GM21737 (cell line): ENCODE measurements around the gene DHX40.
"Not testable (repeated sequence)": the region's sequence is repeated elsewhere in the genome, so short reads cannot be mapped to it uniquely, and the experiment has no call there.

Experiments used
- ATAC-seq: cut with Tn5 transposase; IDR thresholded peaks from one replicate; pipeline ENCODE4 v1.9.1; 2021; ENCODE audit warnings: mild to moderate bottlenecking, moderate library complexity; ENCODE audit not compliant: unreplicated experiment

DHX40 gene

GRCh38 chr17:59565171-59565958, at the start of gene DHX40:
DHX40 (plus strand) TSS chr17:59565610; CDS start chr17:59565672, 62 bp downstream.
- peak; percentile 81 for ATAC-seq

GRCh38 chr17:59516451-59516850, 49.0 kb upstream of the DHX40 start:
- ATAC-seq: no peak

- no peak for ATAC-seq
Observed at GRCh38 chr17:59519132-59519531, 46.3 kb upstream of the DHX40 start.

- no peak for ATAC-seq
Observed at GRCh38 chr17:59520251-59520650, 45.2 kb upstream of the DHX40 start.

DNA sequence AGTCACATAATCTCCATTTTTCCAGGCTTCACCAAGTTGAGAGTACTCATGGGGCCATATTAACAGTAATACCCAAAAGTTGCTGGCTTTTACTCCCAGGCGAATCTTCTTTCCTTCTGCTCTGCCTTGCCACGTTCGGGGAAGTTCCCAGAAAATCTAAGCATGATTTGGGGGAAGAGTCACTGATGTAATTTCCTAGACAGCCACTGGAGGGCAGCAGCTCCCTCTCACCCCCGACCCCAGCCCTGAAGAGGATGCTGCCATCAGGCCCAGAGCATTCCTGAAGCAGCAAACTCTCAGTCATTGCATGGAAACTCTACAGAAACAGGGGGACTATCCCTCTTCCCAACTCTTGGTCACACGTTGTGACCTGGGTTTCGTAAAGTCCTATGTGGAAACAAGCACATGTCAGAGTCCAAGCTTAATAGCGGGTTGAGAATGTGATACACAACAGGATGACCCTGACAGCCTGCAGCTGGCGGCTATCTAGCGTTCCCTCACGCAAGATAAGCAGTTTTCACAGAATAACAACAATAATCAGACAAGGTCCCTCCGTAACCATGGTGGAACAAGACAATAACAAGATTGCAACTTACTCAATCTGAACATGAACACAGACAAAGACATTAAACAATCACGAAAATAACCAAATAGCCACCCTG, 43.8 kb upstream of the DHX40 start:
- ATAC-seq: no peak

DNA sequence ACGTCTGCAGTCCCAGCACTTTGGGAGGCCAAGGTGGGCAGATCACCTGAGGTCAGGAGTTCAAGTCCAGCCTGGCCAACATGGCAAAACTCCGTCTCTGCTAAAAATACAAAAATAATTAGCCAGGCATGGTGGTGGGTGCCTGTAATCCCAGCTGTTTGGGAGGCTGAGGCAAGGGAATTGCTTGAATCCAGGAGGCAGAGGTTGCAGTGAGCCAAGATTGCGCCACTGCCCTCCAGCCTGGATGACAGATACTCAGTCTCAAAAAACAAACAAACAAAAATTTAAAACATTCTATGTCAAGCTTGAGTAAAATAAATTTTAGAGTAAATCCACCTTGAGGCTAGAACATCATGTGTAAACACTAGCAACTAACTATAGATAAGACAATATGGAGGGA, 40.5 kb upstream of the DHX40 start:
- ATAC-seq: not testable (repeated sequence)

DNA sequence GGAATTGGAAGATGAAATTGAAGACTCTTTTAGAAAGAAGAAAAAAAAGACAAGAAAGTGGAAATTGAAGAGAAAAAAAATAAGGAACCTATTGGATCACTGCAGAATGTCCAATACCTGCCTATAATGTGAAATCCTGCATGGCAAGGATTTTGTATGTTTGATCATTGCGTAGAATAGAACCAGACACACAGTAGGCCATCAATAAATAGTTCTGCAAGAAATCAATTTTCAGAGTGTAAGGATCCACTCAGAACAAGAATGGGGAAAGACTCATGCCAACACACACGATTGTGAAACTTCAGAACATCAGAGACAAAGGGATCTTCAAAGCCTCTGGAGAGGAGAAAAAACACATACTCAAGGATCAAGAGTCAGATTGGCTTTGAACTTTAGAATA, 39.7 kb upstream of the DHX40 start:
- ATAC-seq: no peak

- ATAC-seq: no peak
Observed at GRCh38 chr17:59526451-59526850, 39.0 kb upstream of the DHX40 start.

DNA sequence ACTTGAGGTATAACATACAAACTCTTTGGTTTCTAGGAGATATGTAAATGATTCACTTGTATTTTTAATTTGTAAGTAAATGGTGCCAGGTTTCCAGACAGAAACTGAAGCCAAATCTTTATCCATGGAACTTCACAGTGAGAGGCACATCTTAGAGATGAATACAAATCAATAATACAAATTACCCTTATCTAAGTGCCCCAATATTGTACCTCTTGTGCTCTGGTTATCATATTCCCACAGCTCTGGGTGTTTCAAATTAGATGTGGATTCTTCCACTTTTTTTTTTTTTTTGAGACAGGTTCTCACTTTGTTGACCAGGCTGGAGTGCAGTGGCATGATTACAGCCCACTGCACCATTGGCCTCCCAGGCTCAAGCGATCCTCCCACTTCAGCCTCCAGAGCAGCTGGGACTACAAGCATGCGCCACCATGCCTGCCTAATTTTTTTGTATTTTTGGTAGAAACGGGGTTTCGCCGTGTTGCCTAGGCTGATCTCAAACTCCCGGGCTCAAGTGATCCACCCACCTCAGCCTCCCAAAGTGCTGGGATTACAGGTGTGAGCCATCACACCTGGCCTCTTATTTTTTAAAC, 38.0 kb upstream of the DHX40 start:
- no peak for ATAC-seq

GRCh38 chr17:59527931-59528330, 37.5 kb upstream of the DHX40 start:
- no peak for ATAC-seq

DNA sequence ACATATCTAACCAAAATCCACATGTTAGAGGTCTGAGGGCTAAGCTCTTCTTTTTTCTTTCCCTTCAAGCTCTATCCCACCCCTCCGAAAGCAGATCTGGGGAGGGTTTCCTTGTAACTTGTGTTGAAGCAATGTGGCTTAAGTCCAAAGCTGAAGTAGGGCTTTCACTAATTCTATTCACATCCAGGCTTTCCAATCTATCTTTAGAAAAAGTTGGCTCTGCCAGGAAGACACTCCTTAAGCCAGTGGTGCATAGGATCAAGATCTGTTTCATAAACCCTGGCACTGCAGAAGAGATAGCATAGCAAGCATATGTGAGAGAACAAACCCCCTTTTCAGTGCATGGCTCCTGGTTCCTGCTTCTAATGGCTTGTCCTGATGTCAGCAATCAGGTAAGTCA, 34.9 kb upstream of the DHX40 start:
- no peak for ATAC-seq

- ATAC-seq: no peak
Observed at GRCh38 chr17:59533694-59534093, 31.7 kb upstream of the DHX40 start.

- ATAC-seq: no peak
Observed at GRCh38 chr17:59534583-59534982, 30.8 kb upstream of the DHX40 start.

GRCh38 chr17:59538195-59538909, 27.1 kb upstream of the DHX40 start:
- no peak for ATAC-seq

- ATAC-seq: no peak
Observed at GRCh38 chr17:59542960-59543635, 22.3 kb upstream of the DHX40 start.

DNA sequence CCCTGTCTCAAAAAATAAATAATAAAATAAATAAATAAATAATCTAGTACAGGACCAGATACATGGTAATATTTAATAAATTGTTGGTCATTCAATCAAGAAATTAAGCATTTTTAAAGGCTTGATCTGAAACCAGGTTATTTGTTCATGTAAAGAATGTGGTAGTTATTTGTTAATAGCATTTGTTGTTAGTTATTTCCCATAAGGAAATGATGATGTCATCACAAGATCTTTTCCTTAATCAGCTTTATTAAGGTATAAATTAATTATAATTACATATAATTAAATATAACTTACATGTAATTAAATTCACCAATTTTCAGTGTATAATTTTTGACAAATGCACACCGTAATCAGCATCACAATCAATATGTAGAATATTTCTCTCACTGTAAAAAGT, 19.5 kb upstream of the DHX40 start:
- no peak for ATAC-seq

GRCh38 chr17:59547131-59547915, 18.1 kb upstream of the DHX40 start:
- ATAC-seq: no peak

- ATAC-seq: not testable (repeated sequence)
Observed at GRCh38 chr17:59548985-59549384, 16.4 kb upstream of the DHX40 start.

- ATAC-seq: no peak
Observed at GRCh38 chr17:59550703-59551102, 14.7 kb upstream of the DHX40 start.

DNA sequence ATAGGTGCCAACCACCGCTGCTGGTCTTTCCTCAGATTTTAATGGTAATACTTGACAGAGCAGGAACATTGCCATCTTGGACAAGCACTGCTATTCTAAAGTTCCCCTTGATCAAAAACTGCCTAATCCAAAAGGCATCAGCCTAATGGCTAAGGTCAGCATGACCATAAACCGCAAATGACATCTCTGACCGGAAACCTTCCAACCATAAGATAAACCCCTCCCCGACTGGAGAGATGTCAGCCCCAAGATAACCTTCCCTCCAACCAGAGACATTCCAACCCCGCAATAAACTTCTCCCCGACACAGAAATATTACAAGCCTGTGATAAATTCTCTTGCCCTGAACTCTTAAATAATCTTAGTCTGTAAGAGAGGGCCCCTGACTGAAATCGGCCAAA, 7.4 kb upstream of the DHX40 start:
- no peak for ATAC-seq
